Suprapubic skin (tissue), 4 donors: Measurements from ENCODE around the gene NT5C1B. TPM values are rescaled to one million over a fixed set of nuclear protein-coding genes. Genes with fewer than 3 reads are reported as not detected.

Experiments
- DNase-seq, 2 donors: peaks; one replicate each; pipeline ENCODE4 v3.0.0-alpha.2; 2019; ENCODE audit warnings: low spot score in 2 of 2
- H3K27ac ChIP-seq: fragments of 200-600 bp; sonication (generic); one replicate; pipeline ENCODE4 v1.5.1; 2019
- H3K27me3 ChIP-seq: fragments of 200-600 bp; sonication (generic); one replicate; pipeline ENCODE4 v1.5.1; 2019
- H3K36me3 ChIP-seq: fragments of 200-600 bp; sonication (generic); one replicate; pipeline ENCODE4 v1.5.1; 2019
- H3K4me1 ChIP-seq: fragments of 200-600 bp; sonication (generic); one replicate; pipeline ENCODE4 v1.5.1; 2019
- H3K4me3 ChIP-seq: fragments of 200-600 bp; sonication (generic); one replicate; pipeline ENCODE4 v1.5.1; 2019; ENCODE audit warnings: mild to moderate bottlenecking
- H3K9me3 ChIP-seq: fragments of 200-600 bp; sonication (generic); one replicate; pipeline ENCODE4 v1.5.1; 2019
- CTCF ChIP-seq, 2 donors: fragments of 200-600 bp in 1 of 2; fragments of 450-650 bp in 1 of 2; sonication (generic) in 1 of 2; IDR thresholded peaks; one replicate each; pipeline ENCODE4 v1.5.1; 2016 to 2019; ENCODE audit warnings: antibody characterized with exemption in 2 of 2, mild to moderate bottlenecking in 1 of 2, moderate library complexity in 1 of 2
- EP300 ChIP-seq: sonication (generic); formaldehyde crosslinking; IDR thresholded peaks from one replicate; pipeline ENCODE4 v1.6.1; 2017; ENCODE audit warnings: antibody characterized with exemption
- POLR2A ChIP-seq, 2 donors: fragments of 450-650 bp; IDR thresholded peaks; one replicate each; pipeline ENCODE4 v1.6.1; 2017; ENCODE audit warnings: antibody characterized with exemption in 2 of 2, mild to moderate bottlenecking in 2 of 2, moderate library complexity in 2 of 2
- POLR2AphosphoS5 ChIP-seq, 3 donors: sonication (generic); formaldehyde crosslinking; IDR thresholded peaks; one replicate each; pipeline ENCODE4 v1.6.1; 2017; ENCODE audit warnings: antibody characterized with exemption in 3 of 3
- WGBS: methylation state at CpG from one replicate; pipeline ENCODE4 v1.1.5; 2018; 5-methylcytosine and 5-hydroxymethylcytosine counted together
- total RNA-seq, 4 donors: library from RNA; depleted of rRNA; stranded (reverse); fragments of >200 nt; gene quantifications; one replicate each; pipeline ENCODE4 v1.1.0, GENCODE V29; 2016

NT5C1B gene
- total RNA-seq, 4 donors from 2014 or later = not detected

GRCh38 chr2:18600255-18600613 lies 10.9 kb upstream of the NT5C1B start:
- H3K27ac ChIP-seq = no peak overlapping the region
- TF ChIP-seq EP300 = no peak
- TF ChIP-seq POLR2AphosphoS5 (IDR thresholded peaks at IDR 0.05) = no peak
- no peak for TF ChIP-seq CTCF (IDR thresholded peaks at IDR 0.05)
- TF ChIP-seq POLR2A (IDR thresholded peaks at IDR 0.05) = no peak
- no peak overlapping the region for H3K4me3 ChIP-seq
- peaks cover 3% of the 10 kb centered on the region for H3K4me1 ChIP-seq
- no peak for DNase-seq
- no peaks in the 10 kb centered on the region for H3K9me3 ChIP-seq
- no peaks in the 10 kb centered on the region for H3K27me3 ChIP-seq
- 76% methylated on average over 2 of the region's 2 CpGs for WGBS
- no peaks in the 10 kb centered on the region for H3K36me3 ChIP-seq

- no peaks in the 10 kb centered on the region for H3K27me3 ChIP-seq
- TF ChIP-seq POLR2AphosphoS5 (IDR thresholded peaks at IDR 0.05) (no peak), CTCF (IDR thresholded peaks at IDR 0.05) (no peak), EP300 (no peak), POLR2A (IDR thresholded peaks at IDR 0.05) (no peak)
- no peak overlapping the region for H3K4me3 ChIP-seq
- no peaks in the 10 kb centered on the region for H3K36me3 ChIP-seq
- 25% methylated on average over 2 of the region's 2 CpGs for WGBS
- no peaks in the 10 kb centered on the region for H3K9me3 ChIP-seq
- no peak overlapping the region for H3K27ac ChIP-seq
- H3K4me1 ChIP-seq = peaks cover 3% of the 10 kb centered on the region
- DNase-seq = no peak
Measured at GRCh38 chr2:18599509-18600254, 10.3 kb upstream of the NT5C1B start.

GRCh38 chr2:18598848-18599484 lies 9.6 kb upstream of the NT5C1B start:
- no peak for DNase-seq
- no peak overlapping the region for H3K27ac ChIP-seq
- no peaks in the 10 kb centered on the region for H3K36me3 ChIP-seq
- H3K4me3 ChIP-seq = no peak overlapping the region
- 56% methylated on average over 6 of the region's 6 CpGs for WGBS
- no peak for TF ChIP-seq POLR2A (IDR thresholded peaks at IDR 0.05)
- no peaks in the 10 kb centered on the region for H3K27me3 ChIP-seq
- peaks cover 3% of the 10 kb centered on the region for H3K4me1 ChIP-seq
- no peaks in the 10 kb centered on the region for H3K9me3 ChIP-seq

GRCh38 chr2:18597618-18598017 lies 8.2 kb upstream of the NT5C1B start:
- Histone ChIP-seq H3K4me3 (no peak overlapping the region), H3K36me3 (no peaks in the 10 kb centered on the region), H3K9me3 (no peaks in the 10 kb centered on the region), H3K27ac (no peak overlapping the region), H3K27me3 (no peaks in the 10 kb centered on the region), H3K4me1 (peaks cover 3% of the 10 kb centered on the region)
- WGBS = 66% methylated on average over 5 of the region's 5 CpGs
- DNase-seq = no peak
- TF ChIP-seq POLR2AphosphoS5 (IDR thresholded peaks at IDR 0.05) = no peak
- no peak for TF ChIP-seq POLR2A (IDR thresholded peaks at IDR 0.05)
- no peak for TF ChIP-seq CTCF (IDR thresholded peaks at IDR 0.05)
- no peak for TF ChIP-seq EP300

GRCh38 chr2:18596993-18597392 lies 7.6 kb upstream of the NT5C1B start:
- no peak overlapping the region for H3K4me3 ChIP-seq
- WGBS = 95% methylated on average over 3 of the region's 3 CpGs
- H3K27me3 ChIP-seq = no peaks in the 10 kb centered on the region
- TF ChIP-seq EP300 = no peak
- TF ChIP-seq CTCF (IDR thresholded peaks at IDR 0.05) = no peak
- TF ChIP-seq POLR2AphosphoS5 (IDR thresholded peaks at IDR 0.05) = no peak
- no peak for TF ChIP-seq POLR2A (IDR thresholded peaks at IDR 0.05)
- no peak overlapping the region for H3K27ac ChIP-seq
- H3K4me1 ChIP-seq = peaks cover 3% of the 10 kb centered on the region
- no peaks in the 10 kb centered on the region for H3K36me3 ChIP-seq
- no peak for DNase-seq
- no peaks in the 10 kb centered on the region for H3K9me3 ChIP-seq
